Activated naive CD4-positive, alpha-beta T cell treated with anti-CD3 and anti-CD28 coated beads for 36 hours (primary cell): ENCODE results near the gene KRT20. TPM values are rescaled to one million over a fixed set of nuclear protein-coding genes. Genes with fewer than 3 reads are reported as not detected.
A peak's percentile ranks its signal among the peaks of the same experiment; 100 is the strongest.
"Not testable (repeated sequence)": the region's sequence is repeated elsewhere in the genome, so short reads cannot be mapped to it uniquely, and the experiment has no call there.

Source experiments
- CTCF ChIA-PET: fragments of 350-600 bp; sonication (Branson Sonifier 250); formaldehyde crosslinking; loops from one replicate; lab custom pipeline; 2021; ENCODE audit warnings: antibody characterized with exemption; lab: Charles Lee
- DNase-seq: peaks from one replicate; pipeline ENCODE4 v3.0.0-alpha.2; 2020
- H3K27ac Mint-ChIP-seq: one replicate; pipeline ENCODE4 v1.8.0; 2021; ENCODE audit warnings: mild to moderate bottlenecking, mixed read lengths
- H3K27me3 Mint-ChIP-seq: one replicate; pipeline ENCODE4 v1.8.0; 2021; ENCODE audit warnings: low read depth, mixed read lengths
- H3K36me3 Mint-ChIP-seq: one replicate; pipeline ENCODE4 v1.8.0; 2021; ENCODE audit warnings: low read depth, mixed read lengths
- H3K4me1 Mint-ChIP-seq: one replicate; pipeline ENCODE4 v1.8.0; 2021; ENCODE audit warnings: low read depth, mixed read lengths
- H3K4me3 Mint-ChIP-seq: one replicate; pipeline ENCODE4 v1.8.0; 2021; ENCODE audit warnings: mild to moderate bottlenecking, moderate library complexity, mixed read lengths
- H3K9me3 Mint-ChIP-seq: one replicate; pipeline ENCODE4 v1.8.0; 2021; ENCODE audit warnings: mixed read lengths
- intact Hi-C: fragments of 100-400 bp; cut with micrococcal nuclease; formaldehyde crosslinking; loops from one replicate; pipeline ENCODE4 v1.15.1; 2023
- total RNA-seq, 2 experiments: library from RNA; stranded (reverse); gene quantifications; one replicate each; pipeline ENCODE4 v1.2.3, GENCODE V29; 2021

KRT20 gene
- not detected for total RNA-seq

DNA sequence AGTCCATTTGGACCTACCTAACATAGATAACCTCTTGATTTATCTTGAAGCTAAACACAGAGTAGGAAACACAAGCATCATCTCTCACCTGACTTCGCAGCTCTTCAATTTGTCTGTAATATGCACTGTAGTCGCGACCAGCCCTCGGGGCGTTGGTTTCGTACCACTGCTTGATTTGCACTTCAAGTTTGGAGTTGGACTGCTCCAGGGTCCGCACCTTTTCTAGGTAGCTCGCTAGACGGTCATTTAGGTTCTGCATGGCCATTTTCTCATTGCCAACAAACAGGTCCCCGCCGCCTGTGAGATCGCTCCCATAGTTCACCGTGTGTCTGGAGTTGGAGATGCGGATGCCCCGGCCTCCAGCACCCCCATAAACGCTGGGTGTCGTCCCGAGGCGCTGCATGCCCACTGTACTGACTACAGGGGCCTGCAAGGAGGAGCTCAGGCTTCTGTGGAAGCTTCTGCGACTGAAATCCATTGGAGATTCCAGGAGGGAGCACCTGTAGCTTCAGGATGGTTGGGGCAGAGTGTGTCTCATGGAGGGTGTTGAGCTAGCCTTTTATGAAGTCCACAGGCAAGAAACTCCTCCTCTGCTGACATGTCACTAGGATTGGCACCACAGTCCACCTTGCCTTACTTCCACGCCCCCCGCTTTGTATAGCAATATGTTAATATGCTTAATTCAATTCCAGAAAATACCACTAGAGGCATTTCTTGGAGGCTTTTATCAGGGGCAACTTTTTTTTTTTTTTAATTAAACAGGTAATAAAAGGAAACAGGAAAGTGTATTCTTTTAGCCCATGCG, at the start of gene KRT20:
Gene KRT20, minus strand, starts transcription at position 535 of the 805 bp plus-strand sequence. Its CDS starts 57 bp downstream, at position 478.
- DNase-seq = no peak
- intact Hi-C loops = no loop called here
- H3K27ac Mint-ChIP-seq = no peak within 1 kb of the TSS
- no peaks in the 10 kb centered on the region for H3K36me3 Mint-ChIP-seq
- CTCF ChIA-PET = interaction anchor here (1.1 kb wide), 1 partner anchor 12 kb away, joined by 3 read pairs; no protein-coding TSS in a partner anchor
- H3K9me3 Mint-ChIP-seq = no peaks in the 10 kb centered on the region
- H3K27me3 Mint-ChIP-seq = peaks cover 20% of the 10 kb centered on the region
- H3K4me3 Mint-ChIP-seq = no peak within 1 kb of the TSS
- no peaks in the 10 kb centered on the region for H3K4me1 Mint-ChIP-seq

- CTCF ChIA-PET = no interaction called here
Observed at GRCh38 chr17:40932608-40933007, 47.6 kb upstream of the KRT20 start.

DNA sequence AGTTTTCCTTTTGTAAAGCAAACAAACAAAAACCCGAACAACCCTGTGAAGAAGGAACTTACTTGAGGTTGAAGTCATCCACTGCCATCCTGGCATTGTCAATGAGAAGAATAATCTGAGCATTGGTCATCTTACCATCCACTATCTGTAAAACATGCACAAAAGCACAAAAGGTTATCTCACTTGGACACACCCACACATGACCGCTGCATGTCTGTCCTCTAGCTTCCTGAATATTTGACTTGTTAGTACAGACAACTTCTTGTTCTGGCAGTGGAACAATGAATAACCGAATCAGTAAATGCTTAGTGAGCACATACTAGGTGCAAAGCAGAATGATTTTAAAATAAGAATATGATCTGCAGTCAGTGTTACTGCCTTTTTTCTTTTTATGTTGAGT, 46.3 kb upstream of the KRT20 start:
- CTCF ChIA-PET = interaction anchor here (0.7 kb wide), 2 partner anchors 181 to 316 kb away, joined by 3 read pairs; no protein-coding TSS in a partner anchor

More at GRCh38 chr17:40932608-40933007, 47.6 kb upstream of the KRT20 start:
- no peaks in the 10 kb centered on the region for H3K9me3 Mint-ChIP-seq
- intact Hi-C loops = no loop called here
- H3K27ac Mint-ChIP-seq = no peak overlapping the region
- H3K4me3 Mint-ChIP-seq = no peak overlapping the region
- no peaks in the 10 kb centered on the region for H3K36me3 Mint-ChIP-seq
- peaks cover 5% of the 10 kb centered on the region for H3K27me3 Mint-ChIP-seq
- no peaks in the 10 kb centered on the region for H3K4me1 Mint-ChIP-seq
- DNase-seq = no peak

GRCh38 chr17:40926341-40926740, 41.3 kb upstream of the KRT20 start:
- peaks cover 4% of the 10 kb centered on the region for H3K4me1 Mint-ChIP-seq
- H3K4me3 Mint-ChIP-seq = no peak overlapping the region
- peaks cover 11% of the 10 kb centered on the region for H3K27me3 Mint-ChIP-seq
- DNase-seq = no peak
- no peaks in the 10 kb centered on the region for H3K36me3 Mint-ChIP-seq
- intact Hi-C loops = no loop called here
- CTCF ChIA-PET = interaction anchor here (0.5 to 1.5 kb wide), 2 partner anchors 9 to 69 kb away, joined by 3 read pairs; no protein-coding TSS in a partner anchor
- no peak overlapping the region for H3K27ac Mint-ChIP-seq
- no peaks in the 10 kb centered on the region for H3K9me3 Mint-ChIP-seq

More for the DNA sequence above, 46.3 kb upstream of the KRT20 start:
- Mint-ChIP-seq H3K36me3 (no peaks in the 10 kb centered on the region), H3K27me3 (peaks cover 11% of the 10 kb centered on the region), H3K4me3 (no peak overlapping the region), H3K27ac (no peak overlapping the region), H3K4me1 (no peaks in the 10 kb centered on the region), H3K9me3 (no peaks in the 10 kb centered on the region)
- intact Hi-C loops = no loop called here
- no peak for DNase-seq

DNA sequence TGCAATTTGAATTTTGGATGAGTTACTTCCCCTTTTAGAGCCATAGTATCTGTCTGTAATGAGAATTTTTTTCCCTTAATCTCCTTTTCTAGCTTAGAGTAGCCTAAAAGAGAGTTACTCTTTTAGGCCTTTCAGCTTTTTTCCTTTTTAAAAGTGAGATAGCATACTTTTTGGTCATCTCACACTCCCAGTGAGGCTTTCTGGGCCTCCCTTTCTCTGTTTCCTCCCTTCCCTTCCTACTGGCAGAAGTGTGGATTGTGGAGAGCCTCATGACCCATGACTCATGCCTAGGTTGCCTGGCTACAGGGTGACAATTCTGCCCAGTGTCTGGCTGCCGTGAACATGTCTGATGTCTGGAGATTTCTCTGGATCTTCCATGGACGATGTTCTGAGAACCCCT, 37.2 kb upstream of the KRT20 start:
- Mint-ChIP-seq H3K9me3 (no peaks in the 10 kb centered on the region), H3K36me3 (no peaks in the 10 kb centered on the region), H3K27ac (no peak overlapping the region), H3K27me3 (peaks cover 6% of the 10 kb centered on the region), H3K4me3 (no peak overlapping the region), H3K4me1 (peaks cover 7% of the 10 kb centered on the region)
- intact Hi-C loops = no loop called here
- peak; percentile 8 for DNase-seq
- CTCF ChIA-PET = interaction anchor here (0.6 to 0.9 kb wide), 2 partner anchors 12 to 120 kb away, joined by 3 read pairs; no protein-coding TSS in a partner anchor

DNA sequence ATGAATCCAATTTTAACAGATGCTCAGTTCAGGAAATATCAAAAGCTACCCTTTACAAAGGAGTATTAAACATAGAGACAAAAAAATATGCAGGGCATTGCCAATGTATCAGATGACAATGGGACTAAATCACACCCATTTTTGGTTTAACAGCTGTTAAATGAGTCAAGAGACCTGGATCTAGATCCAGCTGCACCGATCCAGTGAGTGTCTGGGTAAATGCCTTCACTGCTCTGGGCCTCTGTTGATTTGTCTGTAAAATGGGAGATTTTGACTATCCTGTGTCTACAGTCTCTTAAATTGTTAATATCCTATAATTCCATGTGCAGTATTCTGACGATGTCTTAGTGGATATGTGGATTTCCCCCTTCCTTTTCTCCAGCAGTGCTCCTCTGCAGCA, 36.0 kb upstream of the KRT20 start:
- Mint-ChIP-seq H3K9me3 (no peaks in the 10 kb centered on the region), H3K4me1 (peaks cover 7% of the 10 kb centered on the region), H3K27me3 (no peaks in the 10 kb centered on the region), H3K36me3 (no peaks in the 10 kb centered on the region), H3K27ac (no peak overlapping the region), H3K4me3 (no peak overlapping the region)
- no peak for DNase-seq
- intact Hi-C loops = no loop called here
- CTCF ChIA-PET = no interaction called here

DNA sequence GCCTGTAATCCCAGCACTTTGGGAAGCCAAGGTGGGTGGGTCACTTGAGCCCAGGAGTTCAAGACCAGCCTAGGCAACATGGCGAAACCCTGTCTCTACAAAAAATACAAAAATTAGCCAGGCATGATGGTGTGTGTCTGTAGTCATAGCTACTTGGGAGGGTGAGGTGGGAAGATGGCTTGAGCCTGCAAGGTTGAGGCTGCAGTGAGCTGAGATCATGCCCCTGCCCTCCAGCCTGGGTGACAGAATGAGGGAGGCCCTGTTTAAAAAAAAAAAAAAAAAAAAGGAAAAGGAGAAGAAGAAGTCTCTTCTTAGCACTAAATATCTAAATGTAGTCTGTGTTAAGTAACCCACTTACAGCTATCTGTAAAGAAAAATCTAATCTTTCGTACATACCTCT, 32.1 kb upstream of the KRT20 start:
- H3K4me3 Mint-ChIP-seq, H3K27me3 Mint-ChIP-seq: not testable (repeated sequence)
- CTCF ChIA-PET = interaction anchor here (0.5 to 1.3 kb wide), 3 partner anchors 61 to 569 kb away, joined by 3 read pairs; no protein-coding TSS in a partner anchor

DNA sequence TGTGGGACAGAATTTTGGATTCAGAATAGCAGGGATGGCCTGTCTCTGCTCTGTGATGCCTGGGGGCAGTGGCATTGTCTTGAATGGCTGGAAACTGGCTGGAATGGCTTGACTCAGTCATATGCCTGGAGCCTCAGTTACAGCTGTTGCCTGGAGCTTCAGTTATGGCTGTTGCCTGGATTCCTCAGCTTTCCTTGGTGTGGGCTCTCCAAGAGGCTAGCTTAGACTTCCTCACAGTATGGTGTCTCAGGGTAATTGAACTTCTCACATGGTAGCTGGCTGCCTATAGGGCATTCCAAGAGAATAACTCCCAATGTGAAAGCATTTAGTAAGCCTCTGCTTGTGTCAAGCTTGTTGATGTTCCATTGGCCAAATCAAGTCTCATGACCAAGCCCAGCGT, 31.3 kb upstream of the KRT20 start:
- Mint-ChIP-seq H3K27ac (no peak overlapping the region), H3K36me3 (no peaks in the 10 kb centered on the region), H3K27me3 (peaks cover 5% of the 10 kb centered on the region), H3K4me1 (peaks cover 11% of the 10 kb centered on the region), H3K9me3 (no peaks in the 10 kb centered on the region), H3K4me3 (no peak overlapping the region)
- CTCF ChIA-PET = interaction anchor here (0.8 to 1.4 kb wide), 4 partner anchors 60 to 747 kb away, joined by 3 to 4 read pairs (median 3); no protein-coding TSS in a partner anchor
- intact Hi-C loops = no loop called here
- DNase-seq = no peak

More for the DNA sequence above, 32.1 kb upstream of the KRT20 start:
- intact Hi-C loops, H3K27ac Mint-ChIP-seq, H3K9me3 Mint-ChIP-seq, DNase-seq, H3K36me3 Mint-ChIP-seq: not testable (repeated sequence)
- H3K4me1 Mint-ChIP-seq = peaks cover 14% of the 10 kb centered on the region

DNA sequence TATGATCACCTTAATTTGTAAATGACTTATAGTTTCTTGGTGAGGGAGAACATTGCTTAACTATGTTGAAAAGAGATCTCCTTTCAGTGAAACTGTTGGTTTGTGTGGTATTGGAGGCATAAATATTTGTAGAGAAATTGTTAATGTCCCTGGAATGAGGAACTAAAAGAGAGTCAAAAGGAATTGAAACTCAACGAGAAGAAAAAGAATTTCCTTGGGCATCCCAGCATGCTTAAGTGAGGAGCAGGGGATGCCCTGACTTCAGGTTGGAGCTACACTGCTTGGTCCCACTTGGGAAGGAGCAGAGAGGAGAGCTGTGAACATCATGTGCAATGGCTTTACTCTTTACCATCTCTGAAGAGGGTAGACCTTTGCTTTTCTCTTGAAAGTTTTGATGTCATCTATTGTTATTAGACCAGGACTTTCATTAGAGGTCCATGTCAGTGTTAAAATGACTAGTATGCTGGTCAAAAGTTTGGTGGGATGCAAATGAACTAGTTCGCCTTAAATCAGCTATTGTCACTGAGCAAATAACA, 30.7 kb upstream of the KRT20 start:
- no peaks in the 10 kb centered on the region for H3K9me3 Mint-ChIP-seq
- no peak for DNase-seq
- peaks cover 8% of the 10 kb centered on the region for H3K4me1 Mint-ChIP-seq
- intact Hi-C loops = no loop called here
- H3K27ac Mint-ChIP-seq = no peak overlapping the region
- peaks cover 5% of the 10 kb centered on the region for H3K27me3 Mint-ChIP-seq
- no peaks in the 10 kb centered on the region for H3K36me3 Mint-ChIP-seq
- H3K4me3 Mint-ChIP-seq = no peak overlapping the region
- CTCF ChIA-PET = interaction anchor here (1.0 to 1.4 kb wide), 2 partner anchors 633 to 747 kb away, joined by 3 to 4 read pairs; no protein-coding TSS in a partner anchor

- Mint-ChIP-seq H3K27ac (no peak overlapping the region), H3K27me3 (peaks cover 5% of the 10 kb centered on the region), H3K4me3 (no peak overlapping the region), H3K9me3 (no peaks in the 10 kb centered on the region), H3K36me3 (no peaks in the 10 kb centered on the region), H3K4me1 (peaks cover 8% of the 10 kb centered on the region)
- intact Hi-C loops = no loop called here
- CTCF ChIA-PET = interaction anchor here (0.6 to 1.4 kb wide), 2 partner anchors 48 to 634 kb away, joined by 3 to 4 read pairs; no protein-coding TSS in a partner anchor
- DNase-seq = no peak
Observed at GRCh38 chr17:40915199-40915661, 30.2 kb upstream of the KRT20 start.

- no peak overlapping the region for H3K27ac Mint-ChIP-seq
- no peaks in the 10 kb centered on the region for H3K36me3 Mint-ChIP-seq
- intact Hi-C loops = no loop called here
- DNase-seq = no peak
- H3K9me3 Mint-ChIP-seq = no peaks in the 10 kb centered on the region
- peaks cover 8% of the 10 kb centered on the region for H3K4me1 Mint-ChIP-seq
- H3K4me3 Mint-ChIP-seq = no peak overlapping the region
- CTCF ChIA-PET = interaction anchor here (0.6 to 1.3 kb wide), 3 partner anchors 25 to 635 kb away, joined by 3 read pairs; no protein-coding TSS in a partner anchor
- H3K27me3 Mint-ChIP-seq = peaks cover 8% of the 10 kb centered on the region
Observed at GRCh38 chr17:40914075-40914855, 29.2 kb upstream of the KRT20 start.
